Astrocyte (in vitro differentiated cells and primary cell): Measurements from ENCODE around the gene RAB3IL1. TPM values are rescaled to one million over a fixed set of nuclear protein-coding genes. Genes with fewer than 3 reads are reported as not detected.

Source experiments
- DNase-seq: peaks from one replicate; pipeline ENCODE4 v3.0.0-alpha.2; 2010; ENCODE audit warnings: low read depth
- FAIRE-seq: peaks from 2 replicates; lab custom pipeline; 2011; peaks lifted over from hg19 to GRCh38; lab: Jason Lieb, UNC
- H2AFZ ChIP-seq: 2 replicates; pipeline ENCODE4 v1.6.0; 2012; ENCODE audit warnings: low read depth, low read length, inconsistent platforms
- H3K27ac ChIP-seq: 2 replicates; pipeline ENCODE4 v1.5.1; 2011; ENCODE audit warnings: low read depth, low read length, inconsistent platforms
- H3K27me3 ChIP-seq: 2 replicates; pipeline ENCODE4 v1.6.0; 2011; ENCODE audit warnings: low read length, inconsistent platforms; ENCODE audit not compliant: insufficient read depth
- H3K36me3 ChIP-seq: 2 replicates; pipeline ENCODE4 v1.5.1; 2011; ENCODE audit warnings: low read length, inconsistent platforms; ENCODE audit not compliant: insufficient read depth
- H3K4me1 ChIP-seq: 2 replicates; pipeline ENCODE4 v1.5.1; 2011; ENCODE audit warnings: low read length, inconsistent platforms; ENCODE audit not compliant: insufficient read depth
- H3K4me2 ChIP-seq: 2 replicates; pipeline ENCODE4 v1.6.0; 2012; ENCODE audit warnings: low read length, inconsistent platforms
- H3K4me3 ChIP-seq: 2 replicates; pipeline ENCODE4 v1.5.1; 2011; ENCODE audit warnings: low read depth, mild to moderate bottlenecking, low read length, inconsistent platforms; ENCODE audit not compliant: insufficient read depth
- H3K79me2 ChIP-seq: 2 replicates; pipeline ENCODE4 v1.6.0; 2012; ENCODE audit warnings: mild to moderate bottlenecking, low read length, inconsistent platforms; ENCODE audit not compliant: insufficient read depth
- H3K9ac ChIP-seq: 2 replicates; pipeline ENCODE4 v1.6.0; 2012; ENCODE audit warnings: mild to moderate bottlenecking, low read length, inconsistent platforms
- H3K9me3 ChIP-seq: 2 replicates; pipeline ENCODE4 v1.5.1; 2012; ENCODE audit warnings: low read depth, mild to moderate bottlenecking, low read length, inconsistent platforms; ENCODE audit not compliant: insufficient read depth
- H4K20me1 ChIP-seq: 2 replicates; pipeline ENCODE4 v1.6.0; 2012; ENCODE audit warnings: low read length, inconsistent platforms; ENCODE audit not compliant: insufficient read depth
- H3K27ac Mint-ChIP-seq: one replicate; pipeline ENCODE4 v1.8.0; 2021; ENCODE audit warnings: mild to moderate bottlenecking, mixed read lengths; ENCODE audit not compliant: unreplicated experiment
- H3K27me3 Mint-ChIP-seq: one replicate; pipeline ENCODE4 v1.8.0; 2021; ENCODE audit warnings: low read depth, mixed read lengths; ENCODE audit not compliant: unreplicated experiment
- H3K36me3 Mint-ChIP-seq: one replicate; pipeline ENCODE4 v1.8.0; 2021; ENCODE audit warnings: low read depth, mixed read lengths; ENCODE audit not compliant: unreplicated experiment
- H3K4me1 Mint-ChIP-seq: one replicate; pipeline ENCODE4 v1.8.0; 2021; ENCODE audit warnings: low read depth, mixed read lengths; ENCODE audit not compliant: unreplicated experiment
- H3K4me3 Mint-ChIP-seq: one replicate; pipeline ENCODE4 v1.8.0; 2021; ENCODE audit warnings: mild to moderate bottlenecking, moderate library complexity, mixed read lengths; ENCODE audit not compliant: unreplicated experiment
- H3K9me3 Mint-ChIP-seq: one replicate; pipeline ENCODE4 v1.8.0; 2021; ENCODE audit warnings: mild to moderate bottlenecking, mixed read lengths; ENCODE audit not compliant: unreplicated experiment
- CTCF ChIP-seq: IDR thresholded peaks from 2 replicates; pipeline ENCODE4 v1.5.1; 2011; ENCODE audit warnings: low read depth, mild to moderate bottlenecking, inconsistent platforms, low read length, moderate library complexity; ENCODE audit not compliant: insufficient read depth
- EZH2 ChIP-seq: IDR thresholded peaks from 2 replicates; pipeline ENCODE4 v1.6.1; 2012; ENCODE audit warnings: mild to moderate bottlenecking, low read length, inconsistent platforms; ENCODE audit not compliant: insufficient read depth
- total RNA-seq: library from RNA; stranded (reverse); gene quantifications from 2 replicates; pipeline ENCODE4 v1.2.1, GENCODE V29; 2021

RAB3IL1 gene
- total RNA-seq, 1 donor from 2014 or later: 0.91 TPM

GRCh38 chr11:61907871-61908729, 9.3 kb downstream of the RAB3IL1 start:
- H3K9me3 ChIP-seq: no peaks in the 10 kb centered on the region
- peaks cover 4% of the 10 kb centered on the region for H3K4me1 Mint-ChIP-seq
- no peaks in the 10 kb centered on the region for H3K36me3 ChIP-seq
- no peaks in the 10 kb centered on the region for H4K20me1 ChIP-seq
- H3K9me3 Mint-ChIP-seq: peaks cover 1% of the 10 kb centered on the region
- H2AFZ ChIP-seq: no peak overlapping the region
- TF ChIP-seq EZH2 (no peak), CTCF (no peak)
- H3K4me3 ChIP-seq: no peak overlapping the region
- no peak overlapping the region for H3K9ac ChIP-seq
- H3K36me3 Mint-ChIP-seq: peaks cover 1% of the 10 kb centered on the region
- no peaks in the 10 kb centered on the region for H3K79me2 ChIP-seq
- no peak overlapping the region for H3K27ac ChIP-seq
- no peaks in the 10 kb centered on the region for H3K27me3 ChIP-seq
- no peak overlapping the region for H3K4me3 Mint-ChIP-seq
- no peak overlapping the region for H3K4me2 ChIP-seq
- peaks cover 40% of the 10 kb centered on the region for H3K27me3 Mint-ChIP-seq
- H3K4me1 ChIP-seq: no peaks in the 10 kb centered on the region
- FAIRE-seq (no peak), DNase-seq (no peak)
- H3K27ac Mint-ChIP-seq: no peak overlapping the region

GRCh38 chr11:61907282-61907681, 10.1 kb downstream of the RAB3IL1 start:
- H3K27ac Mint-ChIP-seq: no peak overlapping the region
- H3K4me3 ChIP-seq: no peak overlapping the region
- H3K27ac ChIP-seq: no peak overlapping the region
- H3K9me3 ChIP-seq: no peaks in the 10 kb centered on the region
- no peak overlapping the region for H3K4me2 ChIP-seq
- H3K4me1 Mint-ChIP-seq: peaks cover 4% of the 10 kb centered on the region
- H3K36me3 ChIP-seq: no peaks in the 10 kb centered on the region
- TF ChIP-seq EZH2 (no peak), CTCF (no peak)
- no peaks in the 10 kb centered on the region for H3K79me2 ChIP-seq
- no peaks in the 10 kb centered on the region for H3K27me3 ChIP-seq
- peaks cover 3% of the 10 kb centered on the region for H3K36me3 Mint-ChIP-seq
- no peaks in the 10 kb centered on the region for H4K20me1 ChIP-seq
- peaks cover 40% of the 10 kb centered on the region for H3K27me3 Mint-ChIP-seq
- H3K4me3 Mint-ChIP-seq: no peak overlapping the region
- no peaks in the 10 kb centered on the region for H3K4me1 ChIP-seq
- FAIRE-seq (no peak), DNase-seq (no peak)
- no peak overlapping the region for H2AFZ ChIP-seq
- peaks cover 1% of the 10 kb centered on the region for H3K9me3 Mint-ChIP-seq
- H3K9ac ChIP-seq: no peak overlapping the region

GRCh38 chr11:61906522-61906909, 10.8 kb downstream of the RAB3IL1 start:
- FAIRE-seq: no peak
- peaks cover 3% of the 10 kb centered on the region for H3K36me3 Mint-ChIP-seq

More at GRCh38 chr11:61906522-61906909, 10.8 kb downstream of the RAB3IL1 start:
- Histone ChIP-seq H3K4me1 (no peaks in the 10 kb centered on the region), H3K36me3 (no peaks in the 10 kb centered on the region), H3K4me2 (no peak overlapping the region), H3K27me3 (no peaks in the 10 kb centered on the region), H3K9ac (no peak overlapping the region), H4K20me1 (no peaks in the 10 kb centered on the region), H3K79me2 (no peaks in the 10 kb centered on the region), H3K4me3 (no peak overlapping the region), H3K9me3 (no peaks in the 10 kb centered on the region), H3K27ac (no peak overlapping the region), H2AFZ (no peak overlapping the region)
- no peak overlapping the region for H3K27ac Mint-ChIP-seq
- DNase-seq: no peak
- no peak for TF ChIP-seq EZH2
- no peak for TF ChIP-seq CTCF
- H3K4me1 Mint-ChIP-seq: peaks cover 4% of the 10 kb centered on the region
- peaks cover 36% of the 10 kb centered on the region for H3K27me3 Mint-ChIP-seq
- no peak overlapping the region for H3K4me3 Mint-ChIP-seq
- H3K9me3 Mint-ChIP-seq: peaks cover 1% of the 10 kb centered on the region
